Liver (tissue), 9 donors: Measurements from ENCODE around the gene TADA3. TPM values are rescaled to one million over a fixed set of nuclear protein-coding genes. Genes with fewer than 3 reads are reported as not detected.

Experiments used
- DNase-seq: peaks from one replicate; pipeline ENCODE4 v3.0.0-alpha.2; 2017; ENCODE audit warnings: low spot score
- H3K27ac ChIP-seq, 2 donors: one replicate each; pipeline ENCODE4 v1.7.0; 2013; ENCODE audit warnings: inconsistent platforms in 2 of 2, low read length in 2 of 2, control low read depth in 1 of 2, low read depth in 1 of 2, mild to moderate bottlenecking in 1 of 2
- H3K27me3 ChIP-seq, 4 donors: one replicate each; pipeline versions ENCODE4 v1.6.1 to v1.7.0; 2013; ENCODE audit warnings: low read length in 3 of 4, inconsistent platforms in 1 of 4, mild to moderate bottlenecking in 1 of 4, moderate library complexity in 1 of 4; ENCODE audit not compliant: control insufficient read depth in 4 of 4, insufficient read depth in 4 of 4
- H3K36me3 ChIP-seq, 4 donors: one replicate each; pipeline versions ENCODE4 v1.6.1 to v1.7.0; 2013; ENCODE audit warnings: low read length in 3 of 4, mild to moderate bottlenecking in 3 of 4, low read depth in 1 of 4, moderate library complexity in 1 of 4; ENCODE audit not compliant: control insufficient read depth in 4 of 4, insufficient read depth in 3 of 4
- H3K4me1 ChIP-seq, 4 donors: one replicate each; pipeline versions ENCODE4 v1.6.1 to v1.7.0; 2013; ENCODE audit warnings: low read length in 3 of 4, mild to moderate bottlenecking in 3 of 4, moderate library complexity in 1 of 4; ENCODE audit not compliant: control insufficient read depth in 4 of 4, insufficient read depth in 4 of 4
- H3K4me3 ChIP-seq, 3 donors: one replicate each; pipeline versions ENCODE4 v1.6.1 to v1.7.0; 2013; ENCODE audit warnings: low read length in 3 of 3, control low read depth in 1 of 3, low read depth in 1 of 3, mild to moderate bottlenecking in 1 of 3
- H3K9ac ChIP-seq, 2 donors: one replicate each; pipeline ENCODE4 v1.7.0; 2013; ENCODE audit warnings: low read length in 2 of 2, mild to moderate bottlenecking in 2 of 2, moderate library complexity in 2 of 2, control low read depth in 1 of 2, low read depth in 1 of 2
- H3K9me3 ChIP-seq, 4 donors: one replicate each; pipeline versions ENCODE4 v1.6.1 to v1.7.0; 2013; ENCODE audit warnings: low read length in 3 of 4; ENCODE audit not compliant: control insufficient read depth in 4 of 4
- EGR1 ChIP-seq, 2 donors: IDR thresholded peaks; 2 replicates each; pipeline ENCODE4 v1.6.1; 2016 to 2018; ENCODE audit warnings: antibody characterized with exemption in 2 of 2, low read depth in 2 of 2
- FOXA1 ChIP-seq: IDR thresholded peaks from 2 replicates; pipeline ENCODE4 v1.6.1; 2016; ENCODE audit warnings: antibody characterized with exemption
- FOXA2 ChIP-seq: IDR thresholded peaks from 2 replicates; pipeline ENCODE4 v1.6.1; 2016; ENCODE audit warnings: antibody characterized with exemption
- GABPA ChIP-seq, 2 donors: IDR thresholded peaks in 1 of 2; conservative IDR thresholded peaks in 1 of 2; 2 replicates each; pipeline ENCODE4 v1.6.1; 2016; ENCODE audit warnings: antibody characterized with exemption in 2 of 2, mild to moderate bottlenecking in 1 of 2, moderate library complexity in 1 of 2
- HNF4A ChIP-seq, 2 donors: conservative IDR thresholded peaks; 2 replicates each; pipeline ENCODE4 v1.6.1; 2016; ENCODE audit warnings: antibody characterized with exemption in 2 of 2, mild to moderate bottlenecking in 2 of 2
- HNF4G ChIP-seq: IDR thresholded peaks from 2 replicates; pipeline ENCODE4 v1.6.1; 2016; ENCODE audit warnings: antibody characterized with exemption
- JUND ChIP-seq, 2 donors: IDR thresholded peaks; 2 replicates each; pipeline ENCODE4 v1.6.1; 2016; ENCODE audit warnings: antibody characterized with exemption in 2 of 2
- NR2F2 ChIP-seq: IDR thresholded peaks from 2 replicates; pipeline ENCODE4 v1.6.1; 2016; ENCODE audit warnings: antibody characterized with exemption
- RAD21 ChIP-seq, 2 donors: IDR thresholded peaks; 2 replicates each; pipeline ENCODE4 v1.6.1; 2016; ENCODE audit warnings: antibody characterized with exemption in 2 of 2, mild to moderate bottlenecking in 2 of 2
- RXRA ChIP-seq, 2 donors: IDR thresholded peaks; 2 replicates each; pipeline ENCODE4 v1.6.1; 2017 to 2018; ENCODE audit warnings: antibody characterized with exemption in 2 of 2, mild to moderate bottlenecking in 1 of 2
- SP1 ChIP-seq: IDR thresholded peaks from 2 replicates; pipeline ENCODE4 v1.6.1; 2018; ENCODE audit warnings: antibody characterized with exemption, mild to moderate bottlenecking
- TAF1 ChIP-seq: conservative IDR thresholded peaks from 2 replicates; pipeline ENCODE4 v1.6.1; 2016; ENCODE audit warnings: antibody characterized with exemption, mild to moderate bottlenecking
- YY1 ChIP-seq: IDR thresholded peaks from 2 replicates; pipeline ENCODE4 v1.6.1; 2016; ENCODE audit warnings: antibody characterized with exemption, mild to moderate bottlenecking
- WGBS: extraction: QIAGEN DNeasy Blood & Tissue Kit; methylation state at CpG from one replicate; pipeline ENCODE4 v1.1.7; 2013; 5-methylcytosine and 5-hydroxymethylcytosine counted together
- polyA plus RNA-seq, 2 donors: library from polyadenylated mRNA; stranded (reverse) in 1 of 2; unstranded in 1 of 2; fragments of 200-250 nt in 1 of 2; fragments of >200 nt in 1 of 2; fragmentation: Nextera tagmentation in 1 of 2; extraction: Ambion mirVana in 1 of 2; gene quantifications; one replicate each; pipeline versions ENCODE4 v1.2.1 to v1.2.3, GENCODE V29; 2013 to 2015
- total RNA-seq, 2 donors: library from RNA; depleted of rRNA; stranded (reverse); fragments of >200 nt; gene quantifications; one replicate each; pipeline ENCODE4 v1.2.3, GENCODE V29; 2014
- TF ChIP-seq, protein P1 (sequence below): IDR thresholded peaks from 2 replicates; pipeline ENCODE4 v1.6.1; 2016; ENCODE audit warnings: antibody characterized with exemption
- TF ChIP-seq, protein P2 (sequence below): IDR thresholded peaks from 2 replicates; pipeline ENCODE4 v1.6.1; 2016; ENCODE audit warnings: antibody characterized with exemption
- TF ChIP-seq, protein P3 (sequence below): IDR thresholded peaks from 2 replicates; pipeline ENCODE4 v1.6.1; 2016; ENCODE audit warnings: antibody characterized with exemption
- TF ChIP-seq, protein P4 (sequence below): fragments of 150-350 bp; IDR thresholded peaks from 2 replicates; pipeline ENCODE4 v1.5.1; 2017; ENCODE audit warnings: improper control_type of control experiment, low read depth, low read length; ENCODE audit not compliant: missing input control
- TF ChIP-seq, protein P5 (sequence below): IDR thresholded peaks from 2 replicates; pipeline ENCODE4 v1.6.1; 2016; ENCODE audit warnings: antibody characterized with exemption, mild to moderate bottlenecking
- donor health status: healthy.
- donor health status: healthy.
- donor health status: healthy.
- donor health status: healthy.
- donor health status: healthy.

TADA3 gene
- total and polyA plus RNA-seq, 4 donors: 16.2 to 27.8 (median 21.5) TPM

DNA sequence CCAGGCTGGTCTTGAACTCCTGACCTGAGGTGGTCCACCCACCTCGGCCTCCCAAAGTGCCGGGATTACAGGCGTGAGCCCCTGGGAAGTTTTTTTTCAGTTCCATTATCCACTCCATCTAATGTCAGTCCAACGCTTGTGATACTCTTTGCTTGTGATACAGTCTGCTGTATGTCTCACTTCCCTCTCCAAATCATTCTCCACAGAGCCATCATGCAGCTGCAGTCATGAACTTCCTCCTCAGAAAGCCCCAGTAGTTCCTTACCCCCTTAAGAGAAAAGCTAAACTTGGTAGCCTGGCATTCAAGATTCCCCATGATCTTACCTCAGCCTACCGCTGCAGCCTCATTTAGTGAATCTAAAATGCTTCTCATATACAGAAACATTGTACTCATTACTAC, 2.9 kb upstream of the TADA3 start:
- DNase-seq: no peak
- H3K4me1 ChIP-seq: peaks cover 0 to 24% (median 19%) of the 10 kb centered on the region in 4 donors
- no peak overlapping the region for H3K27ac ChIP-seq
- H3K36me3 ChIP-seq: peaks cover 10 to 32% (median 29%) of the 10 kb centered on the region in 4 donors
- WGBS: 88% methylated on average over 5 of the region's 5 CpGs
- H3K4me3 ChIP-seq: no peak overlapping the region
- no peaks in the 10 kb centered on the region for H3K27me3 ChIP-seq
- H3K9me3 ChIP-seq: no peaks in the 10 kb centered on the region
- H3K9ac ChIP-seq: no peak overlapping the region
- TF ChIP-seq FOXA1: no peak
- no peak for TF ChIP-seq TAF1
- TF ChIP-seq YY1: no peak
- TF ChIP-seq, protein P1, sequence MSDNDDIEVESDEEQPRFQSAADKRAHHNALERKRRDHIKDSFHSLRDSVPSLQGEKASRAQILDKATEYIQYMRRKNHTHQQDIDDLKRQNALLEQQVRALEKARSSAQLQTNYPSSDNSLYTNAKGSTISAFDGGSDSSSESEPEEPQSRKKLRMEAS: no peak
- no peak for TF ChIP-seq GABPA (IDR thresholded peaks at IDR 0.05 in 1 of 2, conservative IDR thresholded peaks at IDR 0.05 in 1 of 2)

DNA sequence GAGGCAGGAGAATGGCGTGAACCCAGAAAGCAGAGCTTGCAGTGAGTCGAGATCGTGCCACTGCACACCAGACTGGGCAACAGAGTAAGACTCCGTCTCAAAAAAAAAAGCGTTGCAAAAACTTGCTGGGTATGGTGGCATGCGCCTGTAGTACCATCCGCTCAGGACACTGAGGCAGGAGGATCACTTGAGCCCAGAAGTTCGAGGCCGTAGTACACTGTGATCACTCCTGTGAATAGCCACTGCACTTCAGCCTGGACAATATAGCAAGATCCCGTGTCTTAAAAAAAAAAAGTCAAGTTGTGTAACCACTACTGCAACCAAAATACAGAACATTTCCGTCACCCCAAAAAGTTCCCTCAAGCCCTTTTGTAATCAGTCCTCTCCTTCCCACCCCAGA, 2.1 kb upstream of the TADA3 start:
- no peak for TF ChIP-seq HNF4A (conservative IDR thresholded peaks at IDR 0.05)
- TF ChIP-seq, protein P2, sequence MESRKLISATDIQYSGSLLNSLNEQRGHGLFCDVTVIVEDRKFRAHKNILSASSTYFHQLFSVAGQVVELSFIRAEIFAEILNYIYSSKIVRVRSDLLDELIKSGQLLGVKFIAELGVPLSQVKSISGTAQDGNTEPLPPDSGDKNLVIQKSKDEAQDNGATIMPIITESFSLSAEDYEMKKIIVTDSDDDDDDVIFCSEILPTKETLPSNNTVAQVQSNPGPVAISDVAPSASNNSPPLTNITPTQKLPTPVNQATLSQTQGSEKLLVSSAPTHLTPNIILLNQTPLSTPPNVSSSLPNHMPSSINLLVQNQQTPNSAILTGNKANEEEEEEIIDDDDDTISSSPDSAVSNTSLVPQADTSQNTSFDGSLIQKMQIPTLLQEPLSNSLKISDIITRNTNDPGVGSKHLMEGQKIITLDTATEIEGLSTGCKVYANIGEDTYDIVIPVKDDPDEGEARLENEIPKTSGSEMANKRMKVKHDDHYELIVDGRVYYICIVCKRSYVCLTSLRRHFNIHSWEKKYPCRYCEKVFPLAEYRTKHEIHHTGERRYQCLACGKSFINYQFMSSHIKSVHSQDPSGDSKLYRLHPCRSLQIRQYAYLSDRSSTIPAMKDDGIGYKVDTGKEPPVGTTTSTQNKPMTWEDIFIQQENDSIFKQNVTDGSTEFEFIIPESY: no peak
- TF ChIP-seq FOXA2: no peak
- no peak for TF ChIP-seq RAD21 (IDR thresholded peaks at IDR 0.05)
- TF ChIP-seq, protein P3, sequence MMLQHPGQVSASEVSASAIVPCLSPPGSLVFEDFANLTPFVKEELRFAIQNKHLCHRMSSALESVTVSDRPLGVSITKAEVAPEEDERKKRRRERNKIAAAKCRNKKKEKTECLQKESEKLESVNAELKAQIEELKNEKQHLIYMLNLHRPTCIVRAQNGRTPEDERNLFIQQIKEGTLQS: no peak
- TF ChIP-seq YY1: no peak
- TF ChIP-seq HNF4G: no peak
- TF ChIP-seq SP1: no peak
- TF ChIP-seq GABPA (IDR thresholded peaks at IDR 0.05 in 1 of 2, conservative IDR thresholded peaks at IDR 0.05 in 1 of 2): no peak
- TF ChIP-seq, protein P4, sequence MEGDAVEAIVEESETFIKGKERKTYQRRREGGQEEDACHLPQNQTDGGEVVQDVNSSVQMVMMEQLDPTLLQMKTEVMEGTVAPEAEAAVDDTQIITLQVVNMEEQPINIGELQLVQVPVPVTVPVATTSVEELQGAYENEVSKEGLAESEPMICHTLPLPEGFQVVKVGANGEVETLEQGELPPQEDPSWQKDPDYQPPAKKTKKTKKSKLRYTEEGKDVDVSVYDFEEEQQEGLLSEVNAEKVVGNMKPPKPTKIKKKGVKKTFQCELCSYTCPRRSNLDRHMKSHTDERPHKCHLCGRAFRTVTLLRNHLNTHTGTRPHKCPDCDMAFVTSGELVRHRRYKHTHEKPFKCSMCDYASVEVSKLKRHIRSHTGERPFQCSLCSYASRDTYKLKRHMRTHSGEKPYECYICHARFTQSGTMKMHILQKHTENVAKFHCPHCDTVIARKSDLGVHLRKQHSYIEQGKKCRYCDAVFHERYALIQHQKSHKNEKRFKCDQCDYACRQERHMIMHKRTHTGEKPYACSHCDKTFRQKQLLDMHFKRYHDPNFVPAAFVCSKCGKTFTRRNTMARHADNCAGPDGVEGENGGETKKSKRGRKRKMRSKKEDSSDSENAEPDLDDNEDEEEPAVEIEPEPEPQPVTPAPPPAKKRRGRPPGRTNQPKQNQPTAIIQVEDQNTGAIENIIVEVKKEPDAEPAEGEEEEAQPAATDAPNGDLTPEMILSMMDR: no peak
- no peak for TF ChIP-seq TAF1
- TF ChIP-seq FOXA1: no peak
- no peak for TF ChIP-seq EGR1 (IDR thresholded peaks at IDR 0.05; ENCODE audit: low read depth in 2 of 2)
- no peak for TF ChIP-seq NR2F2
- TF ChIP-seq, protein P5, sequence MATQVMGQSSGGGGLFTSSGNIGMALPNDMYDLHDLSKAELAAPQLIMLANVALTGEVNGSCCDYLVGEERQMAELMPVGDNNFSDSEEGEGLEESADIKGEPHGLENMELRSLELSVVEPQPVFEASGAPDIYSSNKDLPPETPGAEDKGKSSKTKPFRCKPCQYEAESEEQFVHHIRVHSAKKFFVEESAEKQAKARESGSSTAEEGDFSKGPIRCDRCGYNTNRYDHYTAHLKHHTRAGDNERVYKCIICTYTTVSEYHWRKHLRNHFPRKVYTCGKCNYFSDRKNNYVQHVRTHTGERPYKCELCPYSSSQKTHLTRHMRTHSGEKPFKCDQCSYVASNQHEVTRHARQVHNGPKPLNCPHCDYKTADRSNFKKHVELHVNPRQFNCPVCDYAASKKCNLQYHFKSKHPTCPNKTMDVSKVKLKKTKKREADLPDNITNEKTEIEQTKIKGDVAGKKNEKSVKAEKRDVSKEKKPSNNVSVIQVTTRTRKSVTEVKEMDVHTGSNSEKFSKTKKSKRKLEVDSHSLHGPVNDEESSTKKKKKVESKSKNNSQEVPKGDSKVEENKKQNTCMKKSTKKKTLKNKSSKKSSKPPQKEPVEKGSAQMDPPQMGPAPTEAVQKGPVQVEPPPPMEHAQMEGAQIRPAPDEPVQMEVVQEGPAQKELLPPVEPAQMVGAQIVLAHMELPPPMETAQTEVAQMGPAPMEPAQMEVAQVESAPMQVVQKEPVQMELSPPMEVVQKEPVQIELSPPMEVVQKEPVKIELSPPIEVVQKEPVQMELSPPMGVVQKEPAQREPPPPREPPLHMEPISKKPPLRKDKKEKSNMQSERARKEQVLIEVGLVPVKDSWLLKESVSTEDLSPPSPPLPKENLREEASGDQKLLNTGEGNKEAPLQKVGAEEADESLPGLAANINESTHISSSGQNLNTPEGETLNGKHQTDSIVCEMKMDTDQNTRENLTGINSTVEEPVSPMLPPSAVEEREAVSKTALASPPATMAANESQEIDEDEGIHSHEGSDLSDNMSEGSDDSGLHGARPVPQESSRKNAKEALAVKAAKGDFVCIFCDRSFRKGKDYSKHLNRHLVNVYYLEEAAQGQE: no peak
- TF ChIP-seq JUND (IDR thresholded peaks at IDR 0.05): no peak
- TF ChIP-seq, protein P1: no peak
- TF ChIP-seq RXRA (IDR thresholded peaks at IDR 0.05): no peak
- Histone ChIP-seq H3K9me3 (no peaks in the 10 kb centered on the region), H3K4me3 (no peak overlapping the region), H3K27ac (no peak overlapping the region), H3K27me3 (no peaks in the 10 kb centered on the region), H3K36me3 (peaks cover 6 to 31% (median 27%) of the 10 kb centered on the region in 4 donors), H3K4me1 (peaks cover 0 to 24% (median 19%) of the 10 kb centered on the region in 4 donors), H3K9ac (no peak overlapping the region)
- no peak for DNase-seq
- WGBS: 95% methylated on average over 11 of the region's 11 CpGs
